Epithelial cell of proximal tubule (primary cell): ENCODE data around the gene TTC32. TPM values are rescaled to one million over a fixed set of nuclear protein-coding genes. Genes with fewer than 3 reads are reported as not detected.

Source experiments
- DNase-seq: peaks from one replicate; pipeline ENCODE4 v3.0.0-alpha.2; 2011; ENCODE audit warnings: low read depth
- H3K4me3 ChIP-seq: 2 replicates; pipeline ENCODE4 v1.5.1; 2011; ENCODE audit warnings: low read depth, mild to moderate bottlenecking, low read length
- total RNA-seq: library from RNA; depleted of rRNA; stranded (reverse); fragments of >200 nt; gene quantifications from 2 replicates; pipeline ENCODE4 v1.2.3, GENCODE V29; 2015
- TF ChIP-seq, protein P1 (sequence below): conservative IDR thresholded peaks from 2 replicates; pipeline ENCODE4 v1.5.1; 2012; ENCODE audit warnings: low read depth, mild to moderate bottlenecking, low read length

Gene TTC32
- total RNA-seq, 1 donor from 2014 or later, result 6.5 TPM

DNA sequence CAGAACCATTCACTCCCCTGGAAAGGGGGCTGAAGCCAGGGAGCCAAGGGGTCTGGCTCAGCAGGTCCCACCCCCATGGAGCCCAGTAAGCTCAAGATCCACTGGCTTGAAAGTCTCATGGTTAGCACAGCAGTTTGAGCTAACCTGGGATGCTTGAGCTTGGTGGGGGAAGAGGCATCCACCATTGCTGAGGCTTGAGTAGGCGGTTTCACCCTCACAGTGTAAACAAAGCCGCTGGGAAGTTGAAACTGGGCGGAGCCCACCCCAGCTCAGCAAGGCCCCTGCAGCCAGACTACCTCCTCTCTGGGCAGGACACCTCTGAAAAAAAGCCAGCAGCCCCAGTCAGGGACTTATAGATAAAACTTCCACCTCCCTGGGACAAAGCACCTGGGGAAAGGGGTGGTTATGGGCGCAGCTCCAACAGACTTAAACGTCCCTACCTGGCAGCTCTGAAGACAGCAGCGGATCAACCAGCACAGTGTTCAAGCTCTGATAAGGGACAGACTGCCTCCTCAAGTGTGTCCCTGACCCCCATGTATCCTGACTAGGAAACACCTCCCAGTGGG, 14.7 kb upstream of the TTC32 start:
- no peak for DNase-seq
- TF ChIP-seq, protein P1, sequence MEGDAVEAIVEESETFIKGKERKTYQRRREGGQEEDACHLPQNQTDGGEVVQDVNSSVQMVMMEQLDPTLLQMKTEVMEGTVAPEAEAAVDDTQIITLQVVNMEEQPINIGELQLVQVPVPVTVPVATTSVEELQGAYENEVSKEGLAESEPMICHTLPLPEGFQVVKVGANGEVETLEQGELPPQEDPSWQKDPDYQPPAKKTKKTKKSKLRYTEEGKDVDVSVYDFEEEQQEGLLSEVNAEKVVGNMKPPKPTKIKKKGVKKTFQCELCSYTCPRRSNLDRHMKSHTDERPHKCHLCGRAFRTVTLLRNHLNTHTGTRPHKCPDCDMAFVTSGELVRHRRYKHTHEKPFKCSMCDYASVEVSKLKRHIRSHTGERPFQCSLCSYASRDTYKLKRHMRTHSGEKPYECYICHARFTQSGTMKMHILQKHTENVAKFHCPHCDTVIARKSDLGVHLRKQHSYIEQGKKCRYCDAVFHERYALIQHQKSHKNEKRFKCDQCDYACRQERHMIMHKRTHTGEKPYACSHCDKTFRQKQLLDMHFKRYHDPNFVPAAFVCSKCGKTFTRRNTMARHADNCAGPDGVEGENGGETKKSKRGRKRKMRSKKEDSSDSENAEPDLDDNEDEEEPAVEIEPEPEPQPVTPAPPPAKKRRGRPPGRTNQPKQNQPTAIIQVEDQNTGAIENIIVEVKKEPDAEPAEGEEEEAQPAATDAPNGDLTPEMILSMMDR, result no peak

DNA sequence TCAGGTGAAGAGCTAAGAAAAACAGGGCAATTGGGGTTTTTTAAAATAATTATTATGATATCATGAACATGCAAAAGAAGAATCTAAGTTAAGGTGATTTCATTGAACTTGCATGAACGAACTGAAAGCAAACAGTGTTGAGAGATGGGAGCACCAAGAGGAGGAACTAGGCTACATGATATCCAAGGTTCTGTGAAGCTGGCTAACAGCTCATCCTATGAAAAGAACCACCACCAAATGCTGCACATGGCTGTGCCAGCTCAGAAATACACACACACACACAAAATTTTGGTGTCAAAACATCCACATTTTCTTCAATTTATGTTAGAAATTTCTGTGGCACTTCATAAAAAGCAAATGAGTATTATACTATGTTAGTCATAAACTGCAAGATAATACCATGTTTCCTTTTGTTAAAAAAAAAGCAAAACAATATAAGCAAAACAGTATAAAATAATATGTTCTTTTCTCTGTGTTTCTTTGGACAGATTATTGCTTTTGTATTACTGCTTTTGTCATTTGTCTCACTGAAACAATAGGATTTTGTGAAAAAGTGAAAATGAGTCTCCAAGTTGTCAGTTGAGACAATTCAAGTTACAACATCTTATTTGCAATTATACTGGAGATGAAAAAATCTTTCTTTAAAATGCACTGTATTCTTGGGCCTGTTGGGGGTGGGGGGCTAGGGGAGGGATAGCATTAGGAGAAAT, 12.6 kb upstream of the TTC32 start:
- TF ChIP-seq, protein P1, result no peak
- DNase-seq, result no peak
- no peak overlapping the region for H3K4me3 ChIP-seq

More for the DNA sequence above, 14.7 kb upstream of the TTC32 start:
- H3K4me3 ChIP-seq, result no peak overlapping the region

DNA sequence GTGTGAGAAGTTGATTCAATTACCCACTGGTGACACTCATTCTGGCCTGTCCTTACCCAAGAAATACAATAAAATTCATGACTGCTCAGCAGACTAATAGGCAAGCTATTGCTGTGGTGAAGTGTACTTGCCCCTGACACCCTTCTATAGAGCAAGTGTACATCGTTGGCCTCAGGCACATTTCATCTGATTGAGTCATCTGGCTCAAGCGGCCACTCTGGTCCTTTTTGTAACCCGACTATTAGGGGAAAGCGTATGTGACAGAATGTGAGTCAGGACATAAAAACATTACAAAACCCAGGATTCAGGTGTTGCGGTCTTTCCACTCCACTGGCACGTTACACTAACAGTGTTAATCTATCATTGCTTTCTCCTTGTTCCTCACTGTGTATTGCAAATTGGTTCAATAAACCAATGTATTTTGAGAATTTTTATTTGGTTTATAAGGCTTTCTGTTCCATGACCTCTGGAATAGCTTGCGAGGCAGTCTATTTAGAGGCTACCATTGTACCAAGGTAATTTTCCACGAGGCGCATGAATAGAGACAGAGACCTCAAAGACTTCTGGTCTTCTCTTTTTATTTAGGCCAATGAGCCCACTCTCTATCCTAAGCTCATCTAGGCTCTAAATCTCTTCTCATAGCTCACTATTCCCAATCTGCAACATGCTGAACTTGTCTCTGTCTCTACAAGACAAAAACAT, 10.2 kb upstream of the TTC32 start:
- TF ChIP-seq, protein P1, result no peak
- DNase-seq, result peak; percentile 50
- H3K4me3 ChIP-seq, result no peak overlapping the region

DNA sequence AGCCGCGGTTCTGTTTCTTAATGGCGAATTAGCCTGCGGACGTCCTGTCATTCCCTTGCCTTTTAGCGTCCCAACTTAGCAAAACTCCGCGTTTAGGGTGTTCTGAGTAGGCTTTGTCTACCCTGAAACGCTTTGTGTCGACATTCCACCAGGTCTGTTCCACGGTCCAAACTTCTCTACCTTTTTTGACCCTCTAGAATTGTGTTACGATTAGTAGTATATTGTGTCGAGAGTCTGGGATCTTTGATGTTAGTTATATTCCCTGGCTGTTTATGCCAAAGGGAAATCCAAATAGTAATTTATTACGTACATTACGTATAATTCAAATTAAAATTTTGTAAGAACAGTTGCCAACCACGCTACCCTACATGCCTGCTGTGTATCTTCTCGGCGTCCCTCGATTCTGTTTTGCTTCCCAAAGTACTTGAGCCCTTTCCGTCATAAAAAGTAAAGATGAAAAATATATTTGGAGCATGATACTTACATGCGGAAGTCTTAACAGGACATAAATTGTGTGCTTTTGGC, 495 bp upstream of the TTC32 start:
- TF ChIP-seq, protein P1, result no peak
- DNase-seq, result no peak
- peak overlapping the region; percentile 91 for H3K4me3 ChIP-seq

DNA sequence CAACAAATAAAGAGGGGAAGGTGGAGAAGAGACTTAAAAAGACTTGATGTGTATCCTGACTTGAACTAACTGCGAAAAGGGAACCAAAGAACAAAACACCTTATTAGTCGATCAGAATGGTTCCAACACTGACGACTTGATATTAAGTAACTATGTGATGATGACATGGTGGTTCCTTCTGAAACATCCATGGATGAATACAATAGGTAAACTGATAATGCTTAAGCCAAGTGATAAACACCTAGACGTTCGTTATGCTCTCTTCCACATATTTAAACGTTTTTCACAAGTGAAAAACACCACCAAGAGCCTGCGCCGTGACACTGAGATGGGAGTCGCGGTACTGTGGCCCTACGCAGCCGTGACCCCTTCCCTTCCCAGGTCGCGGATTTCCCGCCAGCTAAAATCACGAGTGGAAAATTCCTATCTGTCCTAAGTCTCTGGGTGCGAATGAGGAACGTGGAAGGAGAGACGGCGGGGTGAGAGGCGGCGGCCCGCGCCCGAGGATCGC, 797 bp downstream of the TTC32 start:
- peak overlapping the region; percentile 91 for H3K4me3 ChIP-seq
- no peak for DNase-seq
- TF ChIP-seq, protein P1, result no peak

DNA sequence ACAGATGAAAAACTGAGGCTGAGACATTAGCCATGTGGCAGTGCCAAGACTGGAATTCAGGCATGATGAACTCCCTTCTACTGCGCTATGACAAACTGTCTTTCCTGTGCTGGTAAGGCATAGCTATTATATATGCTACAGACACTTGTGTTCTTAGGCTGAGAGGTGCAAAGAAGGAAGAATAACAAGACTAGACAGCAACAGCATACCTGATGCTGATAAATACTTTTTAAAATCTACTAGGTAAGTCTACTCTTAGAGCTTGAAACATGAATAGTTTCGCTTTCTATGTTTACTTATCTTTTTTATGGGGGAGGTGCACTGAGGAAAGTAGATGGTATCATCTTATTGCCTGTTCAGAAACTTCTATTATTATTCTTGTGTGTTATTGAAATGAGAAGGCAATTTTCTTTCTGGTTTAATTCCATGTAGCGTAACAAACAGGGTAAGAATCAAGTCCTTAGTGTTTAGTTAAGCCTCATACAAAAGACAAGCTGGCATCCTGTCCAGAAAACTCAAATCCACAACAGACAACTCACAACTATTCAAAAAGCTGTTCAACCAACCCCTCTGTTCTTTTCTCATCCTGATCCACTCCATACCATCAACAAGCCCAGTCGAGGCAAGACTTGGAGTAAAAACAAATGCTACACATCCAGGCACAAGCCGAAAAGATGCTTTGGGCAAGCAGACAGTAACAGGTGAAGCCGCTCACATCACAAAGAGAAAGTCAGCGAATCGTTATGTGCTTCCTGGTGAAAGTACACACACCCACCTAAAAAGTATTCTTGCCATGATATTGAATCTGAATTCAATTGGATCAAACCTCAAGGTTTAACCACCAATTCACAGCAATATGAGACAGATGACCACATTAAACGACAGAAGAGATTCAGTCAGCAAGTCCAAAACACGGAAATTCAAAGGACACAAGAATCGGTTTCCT, 1.5 kb downstream of the TTC32 start:
- DNase-seq, result no peak
- TF ChIP-seq, protein P1, result no peak
- H3K4me3 ChIP-seq, result peak overlapping the region; percentile 91
